Natural killer cell (primary cell): ENCODE results near the gene GAB2. TPM values are rescaled to one million over a fixed set of nuclear protein-coding genes. Genes with fewer than 3 reads are reported as not detected.

Source experiments
- ATAC-seq, 3 donors: fragments of 150-1000 bp in 2 of 3; fragments of 200-7000 bp in 1 of 3; cut with Tn5 transposase; 1 replicate in 1 of 3; 2 replicates in 2 of 3; pipeline ENCODE4 v1.10.0; 2021; ENCODE audit warnings: mild to moderate bottlenecking in 2 of 3, moderate library complexity in 2 of 3
- DNase-seq, 2 donors: peaks; one replicate each; pipeline versions ENCODE4 v3.0.0 to v3.0.0-alpha.2; 2013 to 2021; ENCODE audit warnings: mixed read lengths in 1 of 2
- H3K27ac ChIP-seq: one replicate; pipeline ENCODE4 v1.5.1; 2013; ENCODE audit warnings: mild to moderate bottlenecking, low read length
- H3K27me3 ChIP-seq: one replicate; pipeline ENCODE4 v1.6.1; 2013; ENCODE audit warnings: low read length; ENCODE audit not compliant: control insufficient read depth, insufficient read depth
- H3K36me3 ChIP-seq: one replicate; pipeline ENCODE4 v1.6.1; 2013; ENCODE audit warnings: low read length; ENCODE audit not compliant: control insufficient read depth, insufficient read depth
- H3K4me1 ChIP-seq: one replicate; pipeline ENCODE4 v1.6.1; 2013; ENCODE audit warnings: low read length; ENCODE audit not compliant: control insufficient read depth, insufficient read depth
- H3K4me3 ChIP-seq: one replicate; pipeline ENCODE4 v1.5.1; 2013; ENCODE audit warnings: low read length
- H3K9me3 ChIP-seq: one replicate; pipeline ENCODE4 v1.6.1; 2013; ENCODE audit warnings: low read length; ENCODE audit not compliant: control insufficient read depth, insufficient read depth
- H3K27ac Mint-ChIP-seq, 2 donors: one replicate each; pipeline ENCODE4 v1.8.0; 2022; ENCODE audit warnings: mild to moderate bottlenecking in 2 of 2, mixed read lengths in 2 of 2, moderate library complexity in 1 of 2
- H3K27me3 Mint-ChIP-seq, 2 donors: one replicate each; pipeline ENCODE4 v1.8.0; 2022; ENCODE audit warnings: low read depth in 2 of 2, mixed read lengths in 2 of 2
- H3K36me3 Mint-ChIP-seq: one replicate; pipeline ENCODE4 v1.8.0; 2022; ENCODE audit warnings: mixed read lengths
- H3K4me1 Mint-ChIP-seq, 2 donors: one replicate each; pipeline ENCODE4 v1.8.0; 2022; ENCODE audit warnings: mixed read lengths in 2 of 2
- H3K4me3 Mint-ChIP-seq: one replicate; pipeline ENCODE4 v1.8.0; 2022; ENCODE audit warnings: mild to moderate bottlenecking, moderate library complexity, mixed read lengths
- H3K9me3 Mint-ChIP-seq, 2 donors: one replicate each; pipeline ENCODE4 v1.8.0; 2022; ENCODE audit warnings: mixed read lengths in 2 of 2
- CTCF ChIP-seq: fragments of 200-600 bp; IDR thresholded peaks from one replicate; pipeline ENCODE4 v1.8.0; 2022; ENCODE audit warnings: antibody characterized with exemption
- WGBS: methylation state at CpG from one replicate; pipeline ENCODE4 v1.1.7; 2013; ENCODE audit warnings: missing lambda C conversion rate; ENCODE audit not compliant: insufficient coverage; 5-methylcytosine and 5-hydroxymethylcytosine counted together
- intact Hi-C: fragments of 100-400 bp; cut with micrococcal nuclease; formaldehyde crosslinking; loops from one replicate; pipeline ENCODE4 v1.14.2; 2022
- total RNA-seq, 4 donors: library from RNA; stranded (reverse); fragments of 120-200 nt in 1 of 4; gene quantifications; one replicate each; pipeline versions ENCODE4 v1.2.3 to v1.2.4, GENCODE V29; 2013 to 2022

The GAB2 gene
- total RNA-seq, 3 donors from 2014 or later (not counting 1 experiment from before 2014, with no cell fraction given), result 4.3 to 58.4 (median 8.1) TPM

- intact Hi-C loops, result no loop called here
- Mint-ChIP-seq H3K9me3 (no peaks in the 10 kb centered on the region), H3K36me3 (no peaks in the 10 kb centered on the region), H3K27ac (no peak overlapping the region), H3K27me3 (no peaks in the 10 kb centered on the region), H3K4me3 (no peak overlapping the region), H3K4me1 (no peaks in the 10 kb centered on the region)
- H3K36me3 ChIP-seq, result peaks cover under 1% of the 10 kb centered on the region
- H3K4me1 ChIP-seq, result no peaks in the 10 kb centered on the region
- no peak for TF ChIP-seq CTCF
- H3K9me3 ChIP-seq, result no peaks in the 10 kb centered on the region
- no peak overlapping the region for H3K4me3 ChIP-seq
- H3K27me3 ChIP-seq, result no peaks in the 10 kb centered on the region
- no peak overlapping the region for H3K27ac ChIP-seq
- DNase-seq (no peak), ATAC-seq (no peak)
- 80% methylated on average over 4 of the region's 4 CpGs for WGBS
Observed at GRCh38 chr11:78227921-78228320, 189.7 kb downstream of the GAB2 start.

- Histone ChIP-seq H3K4me3 (no peak overlapping the region), H3K4me1 (no peaks in the 10 kb centered on the region), H3K27me3 (no peaks in the 10 kb centered on the region), H3K36me3 (peaks cover 4% of the 10 kb centered on the region), H3K9me3 (no peaks in the 10 kb centered on the region), H3K27ac (no peak overlapping the region)
- no peak overlapping the region for H3K4me3 Mint-ChIP-seq
- H3K4me1 Mint-ChIP-seq, result no peaks in the 10 kb centered on the region
- H3K27ac Mint-ChIP-seq, result no peak overlapping the region
- intact Hi-C loops, result no loop called here
- ATAC-seq (no peak), DNase-seq (no peak)
- no peak for TF ChIP-seq CTCF
- WGBS, result 88% methylated on average over 12 of the region's 12 CpGs
- H3K36me3 Mint-ChIP-seq, result no peaks in the 10 kb centered on the region
- H3K27me3 Mint-ChIP-seq, result no peaks in the 10 kb centered on the region
- no peaks in the 10 kb centered on the region for H3K9me3 Mint-ChIP-seq
Observed at GRCh38 chr11:78226684-78227680, 190.6 kb downstream of the GAB2 start.

- Histone ChIP-seq H3K4me1 (no peaks in the 10 kb centered on the region), H3K9me3 (no peaks in the 10 kb centered on the region), H3K27me3 (no peaks in the 10 kb centered on the region), H3K4me3 (no peak overlapping the region), H3K27ac (no peak overlapping the region), H3K36me3 (peaks cover 8% of the 10 kb centered on the region)
- WGBS, result 100% methylated on average over 3 of the region's 7 CpGs
- Mint-ChIP-seq H3K27ac (no peak overlapping the region), H3K4me3 (no peak overlapping the region), H3K9me3 (no peaks in the 10 kb centered on the region), H3K36me3 (no peaks in the 10 kb centered on the region), H3K27me3 (no peaks in the 10 kb centered on the region), H3K4me1 (no peaks in the 10 kb centered on the region)
- intact Hi-C loops, result no loop called here
- no peak for DNase-seq
- TF ChIP-seq CTCF, result no peak
- no peak for ATAC-seq
Observed at GRCh38 chr11:78224906-78225420, 192.7 kb downstream of the GAB2 start.
